Astrocyte (in vitro differentiated cells and primary cell): ENCODE results near the gene PPP2R2C. TPM values are rescaled to one million over a fixed set of nuclear protein-coding genes. Genes with fewer than 3 reads are reported as not detected.

ENCODE experiments used
- DNase-seq: peaks from one replicate; pipeline ENCODE4 v3.0.0-alpha.2; 2010; ENCODE audit warnings: low read depth
- FAIRE-seq: peaks from 2 replicates; lab custom pipeline; 2011; peaks lifted over from hg19 to GRCh38; lab: Jason Lieb, UNC
- H2AFZ ChIP-seq: 2 replicates; pipeline ENCODE4 v1.6.0; 2012; ENCODE audit warnings: low read depth, low read length, inconsistent platforms
- H3K27ac ChIP-seq: 2 replicates; pipeline ENCODE4 v1.5.1; 2011; ENCODE audit warnings: low read depth, low read length, inconsistent platforms
- H3K27me3 ChIP-seq: 2 replicates; pipeline ENCODE4 v1.6.0; 2011; ENCODE audit warnings: low read length, inconsistent platforms; ENCODE audit not compliant: insufficient read depth
- H3K36me3 ChIP-seq: 2 replicates; pipeline ENCODE4 v1.5.1; 2011; ENCODE audit warnings: low read length, inconsistent platforms; ENCODE audit not compliant: insufficient read depth
- H3K4me1 ChIP-seq: 2 replicates; pipeline ENCODE4 v1.5.1; 2011; ENCODE audit warnings: low read length, inconsistent platforms; ENCODE audit not compliant: insufficient read depth
- H3K4me2 ChIP-seq: 2 replicates; pipeline ENCODE4 v1.6.0; 2012; ENCODE audit warnings: low read length, inconsistent platforms
- H3K4me3 ChIP-seq: 2 replicates; pipeline ENCODE4 v1.5.1; 2011; ENCODE audit warnings: low read depth, mild to moderate bottlenecking, low read length, inconsistent platforms; ENCODE audit not compliant: insufficient read depth
- H3K79me2 ChIP-seq: 2 replicates; pipeline ENCODE4 v1.6.0; 2012; ENCODE audit warnings: mild to moderate bottlenecking, low read length, inconsistent platforms; ENCODE audit not compliant: insufficient read depth
- H3K9ac ChIP-seq: 2 replicates; pipeline ENCODE4 v1.6.0; 2012; ENCODE audit warnings: mild to moderate bottlenecking, low read length, inconsistent platforms
- H3K9me3 ChIP-seq: 2 replicates; pipeline ENCODE4 v1.5.1; 2012; ENCODE audit warnings: low read depth, mild to moderate bottlenecking, low read length, inconsistent platforms; ENCODE audit not compliant: insufficient read depth
- H4K20me1 ChIP-seq: 2 replicates; pipeline ENCODE4 v1.6.0; 2012; ENCODE audit warnings: low read length, inconsistent platforms; ENCODE audit not compliant: insufficient read depth
- H3K27ac Mint-ChIP-seq: one replicate; pipeline ENCODE4 v1.8.0; 2021; ENCODE audit warnings: mild to moderate bottlenecking, mixed read lengths; ENCODE audit not compliant: unreplicated experiment
- H3K27me3 Mint-ChIP-seq: one replicate; pipeline ENCODE4 v1.8.0; 2021; ENCODE audit warnings: low read depth, mixed read lengths; ENCODE audit not compliant: unreplicated experiment
- H3K36me3 Mint-ChIP-seq: one replicate; pipeline ENCODE4 v1.8.0; 2021; ENCODE audit warnings: low read depth, mixed read lengths; ENCODE audit not compliant: unreplicated experiment
- H3K4me1 Mint-ChIP-seq: one replicate; pipeline ENCODE4 v1.8.0; 2021; ENCODE audit warnings: low read depth, mixed read lengths; ENCODE audit not compliant: unreplicated experiment
- H3K4me3 Mint-ChIP-seq: one replicate; pipeline ENCODE4 v1.8.0; 2021; ENCODE audit warnings: mild to moderate bottlenecking, moderate library complexity, mixed read lengths; ENCODE audit not compliant: unreplicated experiment
- H3K9me3 Mint-ChIP-seq: one replicate; pipeline ENCODE4 v1.8.0; 2021; ENCODE audit warnings: mild to moderate bottlenecking, mixed read lengths; ENCODE audit not compliant: unreplicated experiment
- EZH2 ChIP-seq: IDR thresholded peaks from 2 replicates; pipeline ENCODE4 v1.6.1; 2012; ENCODE audit warnings: mild to moderate bottlenecking, low read length, inconsistent platforms; ENCODE audit not compliant: insufficient read depth
- total RNA-seq: library from RNA; stranded (reverse); gene quantifications from 2 replicates; pipeline ENCODE4 v1.2.1, GENCODE V29; 2021
- TF ChIP-seq, protein P1 (sequence below): IDR thresholded peaks from 2 replicates; pipeline ENCODE4 v1.5.1; 2011; ENCODE audit warnings: low read depth, mild to moderate bottlenecking, inconsistent platforms, low read length, moderate library complexity; ENCODE audit not compliant: insufficient read depth

Gene PPP2R2C
- total RNA-seq, 1 donor from 2014 or later, result 1.1 TPM

DNA sequence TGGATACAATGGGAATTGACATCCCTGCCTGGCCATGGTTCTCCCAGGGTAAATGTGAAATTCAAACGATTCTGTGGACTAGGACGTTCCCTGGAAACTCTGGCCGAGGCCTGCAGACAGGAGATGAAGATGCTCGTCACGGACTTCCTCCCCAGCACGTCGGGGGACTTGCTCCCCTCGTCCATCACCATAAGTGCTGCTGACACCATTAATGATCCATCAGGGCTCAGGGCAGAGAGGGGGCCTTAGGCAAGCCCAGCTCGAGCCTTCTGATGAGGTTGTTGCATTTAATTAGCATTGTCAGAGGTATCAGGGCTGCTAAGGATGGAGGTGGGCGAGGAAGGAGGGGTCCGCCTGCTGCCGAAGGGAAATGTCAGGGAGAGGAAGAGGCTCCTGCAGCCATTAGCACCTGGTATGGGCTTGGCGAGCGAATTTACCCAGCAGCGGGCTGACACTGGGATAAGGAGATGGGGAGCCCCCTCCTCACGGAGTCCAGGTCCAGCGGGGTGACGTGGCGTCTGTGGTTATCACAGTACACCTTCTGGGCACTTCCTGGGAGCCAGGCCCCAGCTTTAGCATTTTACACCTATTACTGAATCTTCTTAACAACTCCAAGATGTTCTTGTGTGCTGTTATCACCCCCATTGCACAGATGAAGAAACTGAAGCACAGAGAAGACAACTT, 83.1 kb downstream of the PPP2R2C start:
- Histone ChIP-seq H3K36me3 (no peaks in the 10 kb centered on the region), H3K9me3 (no peaks in the 10 kb centered on the region), H3K4me1 (no peaks in the 10 kb centered on the region), H4K20me1 (no peaks in the 10 kb centered on the region), H3K27me3 (peaks cover 2% of the 10 kb centered on the region), H2AFZ (no peak overlapping the region), H3K9ac (no peak overlapping the region), H3K79me2 (no peaks in the 10 kb centered on the region), H3K4me3 (no peak overlapping the region), H3K4me2 (no peak overlapping the region), H3K27ac (no peak overlapping the region)
- TF ChIP-seq EZH2, result no peak
- TF ChIP-seq, protein P1, sequence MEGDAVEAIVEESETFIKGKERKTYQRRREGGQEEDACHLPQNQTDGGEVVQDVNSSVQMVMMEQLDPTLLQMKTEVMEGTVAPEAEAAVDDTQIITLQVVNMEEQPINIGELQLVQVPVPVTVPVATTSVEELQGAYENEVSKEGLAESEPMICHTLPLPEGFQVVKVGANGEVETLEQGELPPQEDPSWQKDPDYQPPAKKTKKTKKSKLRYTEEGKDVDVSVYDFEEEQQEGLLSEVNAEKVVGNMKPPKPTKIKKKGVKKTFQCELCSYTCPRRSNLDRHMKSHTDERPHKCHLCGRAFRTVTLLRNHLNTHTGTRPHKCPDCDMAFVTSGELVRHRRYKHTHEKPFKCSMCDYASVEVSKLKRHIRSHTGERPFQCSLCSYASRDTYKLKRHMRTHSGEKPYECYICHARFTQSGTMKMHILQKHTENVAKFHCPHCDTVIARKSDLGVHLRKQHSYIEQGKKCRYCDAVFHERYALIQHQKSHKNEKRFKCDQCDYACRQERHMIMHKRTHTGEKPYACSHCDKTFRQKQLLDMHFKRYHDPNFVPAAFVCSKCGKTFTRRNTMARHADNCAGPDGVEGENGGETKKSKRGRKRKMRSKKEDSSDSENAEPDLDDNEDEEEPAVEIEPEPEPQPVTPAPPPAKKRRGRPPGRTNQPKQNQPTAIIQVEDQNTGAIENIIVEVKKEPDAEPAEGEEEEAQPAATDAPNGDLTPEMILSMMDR, result no peak
- no peak for DNase-seq
- no peak for FAIRE-seq
- Mint-ChIP-seq H3K4me1 (no peaks in the 10 kb centered on the region), H3K27me3 (peaks cover 52% of the 10 kb centered on the region), H3K27ac (no peak overlapping the region), H3K4me3 (no peak overlapping the region), H3K9me3 (no peaks in the 10 kb centered on the region), H3K36me3 (no peaks in the 10 kb centered on the region)

DNA sequence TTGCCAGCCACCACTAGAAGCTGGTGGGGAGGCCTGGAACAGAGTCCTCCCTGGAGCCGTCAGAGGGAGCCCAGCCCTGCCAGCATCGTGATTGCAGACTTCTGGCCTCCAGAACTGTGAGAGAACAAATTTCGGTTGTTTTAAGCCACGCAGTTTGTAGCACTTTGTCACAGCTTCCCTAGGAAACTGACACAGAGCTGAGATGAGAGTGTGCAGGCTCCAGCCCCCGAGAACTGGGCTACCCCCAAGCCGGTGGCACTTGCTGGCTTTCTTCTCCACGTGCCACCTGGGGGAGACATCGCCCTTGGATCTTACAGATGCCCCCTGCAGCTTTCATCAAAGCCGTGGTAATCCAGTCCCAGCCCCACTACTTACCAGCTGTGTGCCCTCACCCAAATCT, 83.7 kb downstream of the PPP2R2C start:
- no peaks in the 10 kb centered on the region for H3K79me2 ChIP-seq
- Mint-ChIP-seq H3K4me1 (no peaks in the 10 kb centered on the region), H3K4me3 (no peak overlapping the region), H3K27me3 (peaks cover 50% of the 10 kb centered on the region), H3K27ac (no peak overlapping the region), H3K9me3 (no peaks in the 10 kb centered on the region), H3K36me3 (no peaks in the 10 kb centered on the region)
- no peaks in the 10 kb centered on the region for H3K36me3 ChIP-seq
- no peaks in the 10 kb centered on the region for H4K20me1 ChIP-seq
- H3K4me1 ChIP-seq, result no peaks in the 10 kb centered on the region
- H3K27me3 ChIP-seq, result peaks cover 2% of the 10 kb centered on the region
- FAIRE-seq (no peak), DNase-seq (no peak)
- no peaks in the 10 kb centered on the region for H3K9me3 ChIP-seq
- H2AFZ ChIP-seq, result no peak overlapping the region
- no peak overlapping the region for H3K4me3 ChIP-seq
- H3K9ac ChIP-seq, result no peak overlapping the region
- TF ChIP-seq EZH2, result no peak
- TF ChIP-seq, protein P1, result no peak
- H3K4me2 ChIP-seq, result no peak overlapping the region
- no peak overlapping the region for H3K27ac ChIP-seq

DNA sequence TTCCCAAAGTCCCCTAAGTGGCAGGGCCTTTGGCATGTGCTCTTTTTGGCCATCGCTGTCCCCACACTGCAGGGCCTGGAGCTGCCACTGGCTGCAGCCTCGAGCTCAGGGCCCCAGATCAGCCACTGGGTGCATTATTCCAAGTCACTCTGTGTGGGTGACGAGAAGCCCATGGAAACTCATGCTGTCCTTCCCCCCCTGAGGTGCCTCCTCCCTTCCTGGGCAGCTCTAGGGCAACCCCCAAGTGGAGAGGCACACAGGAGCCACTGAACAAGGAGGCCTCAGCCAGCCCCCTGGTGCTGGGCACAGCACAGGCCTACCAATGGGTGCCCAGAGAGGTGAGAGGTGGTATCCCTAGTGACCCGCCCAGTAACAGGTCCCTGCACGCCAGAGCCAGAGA, 84.5 kb downstream of the PPP2R2C start:
- peaks cover 52% of the 10 kb centered on the region for H3K27me3 Mint-ChIP-seq
- FAIRE-seq, result no peak
- H3K27ac Mint-ChIP-seq, result no peak overlapping the region
- H3K9me3 ChIP-seq, result no peaks in the 10 kb centered on the region
- peaks cover 2% of the 10 kb centered on the region for H3K27me3 ChIP-seq
- TF ChIP-seq, protein P1, result no peak
- TF ChIP-seq EZH2, result no peak
- no peaks in the 10 kb centered on the region for H3K4me1 ChIP-seq
- DNase-seq, result no peak
- H3K27ac ChIP-seq, result no peak overlapping the region
- H3K9ac ChIP-seq, result no peak overlapping the region
- no peak overlapping the region for H3K4me2 ChIP-seq
- H3K4me3 Mint-ChIP-seq, result no peak overlapping the region
- H3K9me3 Mint-ChIP-seq, result no peaks in the 10 kb centered on the region
- no peaks in the 10 kb centered on the region for H3K4me1 Mint-ChIP-seq
- no peak overlapping the region for H3K4me3 ChIP-seq
- no peaks in the 10 kb centered on the region for H3K79me2 ChIP-seq
- H4K20me1 ChIP-seq, result no peaks in the 10 kb centered on the region
- no peak overlapping the region for H2AFZ ChIP-seq
- no peaks in the 10 kb centered on the region for H3K36me3 ChIP-seq
- H3K36me3 Mint-ChIP-seq, result no peaks in the 10 kb centered on the region
